ELR (cell line): ENCODE measurements around the gene P2RX2.
A peak's percentile ranks its signal among the peaks of the same experiment; 100 is the strongest.

Source experiments
- DNase-seq: peaks from one replicate; pipeline ENCODE4 v3.0.0-alpha.2; 2015; ENCODE audit warnings: low read depth

Gene P2RX2

GRCh38 chr12:132638541-132639408 lies 20.2 kb downstream of the P2RX2 start:
- peak; percentile 50 for DNase-seq

- DNase-seq = no peak
Observed at GRCh38 chr12:132639956-132640520, 21.5 kb downstream of the P2RX2 start.

DNA sequence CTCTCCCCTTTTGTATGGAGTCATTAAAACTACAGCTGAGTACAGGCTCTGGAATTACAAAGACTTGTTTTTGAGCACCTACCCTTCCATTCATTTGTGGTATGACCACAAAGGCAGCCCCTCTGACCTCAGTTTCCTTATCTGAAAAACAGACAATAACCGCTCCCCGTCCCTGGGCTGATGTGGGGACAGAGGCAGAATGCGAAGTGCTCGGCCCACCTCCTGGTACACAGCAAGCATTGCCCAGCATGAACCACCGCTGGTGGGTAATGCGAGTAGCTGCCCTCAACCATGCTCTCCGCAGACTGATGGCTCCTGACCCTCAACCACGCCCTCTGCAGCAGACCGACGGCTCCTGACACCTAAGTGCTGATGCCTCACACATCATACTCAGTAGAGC lies 22.4 kb downstream of the P2RX2 start:
- no peak for DNase-seq

DNA sequence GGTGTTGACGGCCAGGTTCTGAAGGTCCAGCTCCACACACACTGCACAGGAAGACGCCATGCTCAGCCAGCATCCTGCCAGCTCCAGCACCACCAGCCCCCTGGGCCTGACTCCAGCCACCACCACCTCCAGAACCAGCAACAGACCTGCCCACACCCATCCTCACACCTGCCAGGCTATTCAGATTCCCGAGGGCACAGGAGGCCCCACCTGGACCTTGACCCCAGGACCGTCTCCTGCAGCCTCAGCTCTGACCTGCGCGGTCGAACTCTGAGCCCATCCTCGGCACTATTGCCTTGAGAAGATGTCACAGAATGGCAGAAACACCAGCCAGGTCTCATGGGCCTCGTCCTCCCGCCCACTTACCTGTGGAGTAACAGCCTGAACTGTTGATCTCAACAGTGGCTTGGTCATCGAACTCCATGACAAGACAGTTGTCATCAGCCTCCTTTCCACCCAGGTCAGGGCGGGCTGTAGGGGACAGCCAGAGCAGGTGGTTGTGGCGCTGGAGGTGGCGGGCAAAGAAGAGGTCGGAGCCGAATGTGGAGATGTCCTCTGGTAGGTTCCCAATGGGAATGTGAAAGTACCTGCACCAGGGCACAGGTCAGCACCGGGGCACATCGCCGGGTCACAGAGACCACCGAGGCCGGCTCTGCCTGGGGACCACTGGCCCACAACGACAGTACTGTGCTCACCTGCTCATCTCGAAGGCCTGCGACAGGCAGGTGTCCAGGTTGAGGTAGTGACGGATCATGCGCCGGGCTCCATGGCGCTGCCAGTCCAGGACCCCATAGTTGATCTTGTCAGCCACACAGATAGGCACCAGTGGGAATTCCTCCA lies 23.5 kb downstream of the P2RX2 start:
- DNase-seq = no peak

- DNase-seq = no peak
Observed at GRCh38 chr12:132642846-132643835, 24.6 kb downstream of the P2RX2 start.

DNA sequence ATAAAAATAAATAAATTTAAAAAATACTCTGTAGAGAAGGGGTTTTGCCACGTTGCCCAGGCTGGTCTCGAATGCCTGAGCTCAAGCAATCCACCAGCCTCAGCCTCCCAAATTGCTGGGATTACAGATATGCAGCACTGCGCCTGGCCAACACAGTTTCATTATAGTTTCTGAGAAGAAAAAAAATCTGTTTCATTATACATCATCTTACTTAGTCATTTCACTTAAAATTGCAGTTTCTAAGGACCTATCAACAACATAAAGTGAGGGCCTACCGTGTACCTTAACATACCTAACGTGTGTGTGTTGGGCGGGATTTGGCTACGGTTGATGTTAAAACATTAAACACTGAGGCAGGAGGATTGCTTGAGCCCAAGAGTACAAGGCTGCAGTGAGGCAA lies 28.3 kb downstream of the P2RX2 start:
- no peak for DNase-seq

- DNase-seq = no peak
Observed at GRCh38 chr12:132647858-132648257, 29.3 kb downstream of the P2RX2 start.

GRCh38 chr12:132648616-132649225 lies 30.1 kb downstream of the P2RX2 start:
- no peak for DNase-seq

DNA sequence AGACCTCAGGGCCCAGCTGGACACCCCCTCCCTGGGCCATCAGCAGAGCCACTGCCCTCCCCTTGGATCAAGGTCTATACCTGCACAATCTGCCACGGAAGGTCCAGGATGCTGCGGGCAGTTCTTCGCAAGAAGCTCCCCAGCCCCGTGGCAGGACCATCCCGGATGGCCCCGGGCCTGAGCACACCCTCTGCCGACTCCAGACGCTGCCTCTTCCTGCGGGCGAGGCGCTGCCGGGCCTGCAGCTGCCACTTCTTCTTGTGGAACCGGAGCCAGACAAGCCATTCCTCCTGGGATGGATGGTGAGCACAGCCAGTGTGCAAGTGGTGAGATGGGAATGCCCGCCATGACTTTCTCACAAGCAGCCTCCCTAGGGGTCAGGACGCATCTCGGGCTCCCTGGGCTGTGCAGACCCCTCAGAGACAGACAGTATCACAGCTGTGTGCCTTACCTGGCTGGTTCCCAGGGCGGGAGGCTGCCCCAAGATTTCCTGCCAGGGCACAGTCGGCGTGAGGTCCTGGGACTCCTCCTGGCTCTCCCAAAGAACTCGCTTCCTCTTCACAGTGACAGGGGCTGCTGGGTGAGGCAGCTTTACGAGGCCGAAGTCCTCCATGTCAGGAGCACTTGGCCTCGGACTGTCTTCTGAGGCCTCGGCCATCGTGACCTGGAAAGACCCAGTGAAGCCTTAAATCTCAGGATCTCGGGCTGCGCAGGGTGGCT lies 30.8 kb downstream of the P2RX2 start:
- DNase-seq = no peak

- no peak for DNase-seq
Observed at GRCh38 chr12:132651444-132652100, 33.0 kb downstream of the P2RX2 start.

DNA sequence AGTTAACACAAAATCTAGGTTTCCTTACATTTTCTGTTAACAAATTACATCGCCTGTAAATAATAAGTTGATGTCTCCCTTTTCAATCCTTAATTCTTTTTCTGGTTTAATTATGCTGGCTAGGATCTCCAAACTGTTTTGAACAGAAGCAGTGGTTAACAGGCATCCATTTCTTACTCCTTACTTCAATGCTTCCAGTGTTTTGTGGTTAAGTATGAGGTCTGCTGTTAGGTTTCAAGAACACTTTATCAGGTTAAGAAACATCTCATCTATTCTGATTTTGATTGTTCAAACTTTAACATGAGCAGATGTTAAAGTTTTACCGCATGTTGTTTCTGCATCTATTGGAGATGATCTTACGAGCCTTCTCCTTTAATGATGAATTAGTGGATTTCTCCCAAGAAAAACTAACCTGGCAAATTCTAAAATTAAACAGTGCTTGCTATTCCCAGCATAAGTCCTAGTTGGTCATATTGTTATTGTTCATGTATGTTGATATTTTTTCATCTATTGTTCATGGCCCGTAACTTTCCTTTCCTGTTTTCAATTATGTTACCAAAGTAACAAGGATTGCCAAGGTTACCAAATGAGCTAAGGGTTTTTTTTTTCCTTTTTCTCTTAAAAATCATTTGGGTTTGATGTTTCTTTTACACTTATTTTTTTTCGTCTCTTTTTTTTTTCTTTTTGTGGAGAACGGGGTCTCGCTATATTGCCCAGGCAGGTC lies 35.2 kb downstream of the P2RX2 start:
- no peak for DNase-seq

DNA sequence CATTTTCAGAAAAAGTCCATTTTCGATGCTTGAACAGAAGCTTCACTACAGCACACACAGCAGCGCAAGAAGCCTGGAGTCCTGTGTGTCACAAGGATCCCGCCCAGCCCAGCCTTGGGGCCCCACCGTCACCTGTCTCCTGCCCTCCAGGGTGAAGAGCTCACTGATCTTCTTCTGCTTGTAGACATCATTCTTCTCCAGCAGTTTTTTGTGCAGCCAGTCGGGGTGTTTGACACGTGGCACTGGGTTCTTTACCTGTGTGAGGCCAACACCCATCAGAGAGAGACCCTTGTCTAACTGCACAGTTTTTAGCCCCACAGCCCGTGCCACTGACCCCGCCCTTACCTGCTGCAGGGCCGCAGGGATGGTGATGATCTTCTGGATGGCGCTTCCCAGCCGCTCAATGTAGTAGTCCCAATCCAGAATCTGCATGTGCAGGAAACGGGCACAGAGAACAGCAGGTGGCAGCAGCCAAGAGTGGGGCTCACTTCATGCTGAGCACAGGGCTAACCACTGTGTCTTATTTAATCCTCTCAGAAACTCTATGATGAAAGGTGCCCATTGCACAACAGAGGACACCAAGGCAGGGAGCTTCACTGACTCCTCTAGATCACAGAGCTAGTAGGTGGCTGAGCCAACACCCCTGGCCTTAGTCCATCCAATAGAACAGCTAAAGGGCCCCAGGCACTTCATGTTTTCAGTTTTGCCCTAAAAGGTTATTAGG lies 38.6 kb downstream of the P2RX2 start:
- DNase-seq = no peak

GRCh38 chr12:132658149-132658894 lies 39.7 kb downstream of the P2RX2 start:
- no peak for DNase-seq

DNA sequence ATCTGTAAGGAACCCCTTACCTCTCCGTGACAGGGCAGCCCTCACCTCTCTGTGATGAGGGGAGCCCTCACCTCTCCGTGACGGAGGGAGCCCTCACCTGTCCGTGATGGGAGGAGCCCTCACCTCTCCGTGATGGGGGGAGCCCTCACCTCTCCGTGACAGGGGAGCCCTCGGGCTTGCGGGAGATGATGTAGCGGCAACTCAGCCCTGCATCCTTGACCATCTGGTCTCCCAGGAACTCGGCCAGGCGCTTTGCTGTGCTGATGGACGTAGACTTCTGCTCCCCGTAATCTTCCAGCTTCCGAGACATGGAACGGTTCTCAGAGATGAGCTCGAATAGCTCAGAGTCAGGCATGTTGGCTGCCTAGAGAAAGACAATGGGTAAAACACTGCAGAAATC lies 40.6 kb downstream of the P2RX2 start:
- no peak for DNase-seq

- DNase-seq = no peak
Observed at GRCh38 chr12:132660052-132660451, 41.5 kb downstream of the P2RX2 start.

GRCh38 chr12:132660996-132661395 lies 42.4 kb downstream of the P2RX2 start:
- no peak for DNase-seq

DNA sequence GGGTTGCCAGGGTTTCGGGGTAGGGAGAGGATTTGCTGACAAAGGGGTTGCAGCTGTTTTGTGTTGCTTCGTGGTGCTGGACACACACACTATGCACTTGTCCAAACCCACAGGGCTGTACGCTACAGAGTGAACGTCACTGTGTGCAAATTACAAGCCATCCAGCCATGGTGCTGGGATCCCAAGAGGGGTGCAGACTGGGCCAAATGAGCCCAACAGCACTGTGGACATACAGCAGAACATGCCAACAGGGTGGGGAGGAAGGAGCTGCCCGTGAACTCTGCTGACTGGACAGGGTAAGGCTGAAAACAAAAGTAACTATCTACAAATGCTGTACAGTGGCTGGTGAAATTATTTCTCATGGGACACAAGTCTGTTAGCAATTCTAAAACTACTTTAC lies 43.4 kb downstream of the P2RX2 start:
- no peak for DNase-seq
